PC-3 (cell line): ENCODE data around the gene CALCOCO2. TPM values are rescaled to one million over a fixed set of nuclear protein-coding genes. Genes with fewer than 3 reads are reported as not detected.

Source experiments
- ATAC-seq: fragments of 200-7000 bp; cut with Tn5 transposase; 2 replicates; pipeline ENCODE4 v1.9.1; 2020; ENCODE audit warnings: mild to moderate bottlenecking, moderate library complexity
- BruUV-seq: library from RNA; stranded (reverse); fragments of 400-500 nt; replicated peaks from 2 replicates; lab custom pipeline; 2021; lab: Mats Ljungman, UMichigan
- CTCF ChIA-PET: fragments of 300-600 bp; sonication (Branson Sonifier 250); formaldehyde crosslinking; loops from one replicate; lab custom pipeline; 2022; ENCODE audit warnings: antibody characterized with exemption; lab: Charles Lee
- POLR2A ChIA-PET: fragments of 300-600 bp; sonication (Branson Sonifier 250); formaldehyde crosslinking; loops from one replicate; lab custom pipeline; 2022; ENCODE audit warnings: antibody characterized with exemption; ENCODE audit not compliant: unreplicated experiment; lab: Charles Lee
- DNase-seq: peaks from one replicate; pipeline ENCODE4 v3.0.0-alpha.2; 2015
- H2AFZ ChIP-seq: fragments of 300-600 bp; sonication (generic); 2 replicates; pipeline ENCODE4 v1.6.0; 2016; ENCODE audit warnings: antibody characterized with exemption, low read length
- H3F3A ChIP-seq: fragments of 300-600 bp; sonication (generic); one replicate; pipeline ENCODE4 v1.6.0; 2017; ENCODE audit warnings: antibody characterized with exemption, low read length, control low read depth, mild to moderate bottlenecking; ENCODE audit not compliant: unreplicated experiment
- H3K27ac ChIP-seq: fragments of 300-600 bp; sonication (generic); 2 replicates; pipeline ENCODE4 v1.5.1; 2016; ENCODE audit warnings: mild to moderate bottlenecking, low read length
- H3K27me3 ChIP-seq: fragments of 300-600 bp; sonication (generic); 2 replicates; pipeline ENCODE4 v1.6.1; 2016; ENCODE audit warnings: low read length, mixed read lengths
- H3K36me3 ChIP-seq: fragments of 300-600 bp; sonication (generic); 2 replicates; pipeline ENCODE4 v1.6.1; 2016; ENCODE audit warnings: low read depth, mixed run types, low read length, mixed read lengths
- H3K4me1 ChIP-seq: fragments of 300-600 bp; sonication (generic); 2 replicates; pipeline ENCODE4 v1.5.1; 2016; ENCODE audit warnings: low read length; ENCODE audit not compliant: insufficient read depth
- H3K4me2 ChIP-seq: fragments of 300-600 bp; sonication (generic); 2 replicates; pipeline ENCODE4 v1.6.0; 2016; ENCODE audit warnings: low read length
- H3K4me3 ChIP-seq: fragments of 300-600 bp; sonication (generic); 2 replicates; pipeline ENCODE4 v1.5.1; 2016; ENCODE audit warnings: mild to moderate bottlenecking, low read length, mixed read lengths
- H3K79me2 ChIP-seq: fragments of 300-600 bp; sonication (generic); 2 replicates; pipeline ENCODE4 v1.6.1; 2017; ENCODE audit warnings: low read length, mixed read lengths
- H3K9ac ChIP-seq: fragments of 300-600 bp; sonication (generic); 2 replicates; pipeline ENCODE4 v1.6.0; 2016; ENCODE audit warnings: mild to moderate bottlenecking, low read length
- H3K9me2 ChIP-seq: fragments of 300-600 bp; sonication (generic); replicated peaks from 2 replicates; pipeline ENCODE4 v1.6.1; 2016; ENCODE audit warnings: mixed run types, low read length, mixed read lengths
- H3K9me3 ChIP-seq: fragments of 300-600 bp; sonication (generic); 2 replicates; pipeline ENCODE4 v1.6.1; 2016; ENCODE audit warnings: low read length, mixed read lengths
- H4K20me1 ChIP-seq: fragments of 300-600 bp; sonication (generic); 2 replicates; pipeline ENCODE4 v1.6.1; 2016; ENCODE audit warnings: low read length, mixed read lengths
- CTCF ChIP-seq: fragments of 300-600 bp; sonication (generic); conservative IDR thresholded peaks from 2 replicates; pipeline ENCODE4 v1.5.1; 2017; ENCODE audit warnings: antibody characterized with exemption, low read depth, mild to moderate bottlenecking, low read length
- EZH2 ChIP-seq: fragments of 300-600 bp; sonication (generic); IDR thresholded peaks from one replicate; pipeline ENCODE4 v1.6.1; 2017; ENCODE audit warnings: antibody characterized with exemption, mild to moderate bottlenecking, low read length; ENCODE audit not compliant: unreplicated experiment
- EZH2phosphoT487 ChIP-seq: fragments of 300-600 bp; sonication (generic); IDR thresholded peaks from 2 replicates; pipeline ENCODE4 v1.6.1; 2018; ENCODE audit warnings: mild to moderate bottlenecking, antibody characterized with exemption, low read length, borderline replicate concordance
- intact Hi-C: fragments of 100-400 bp; cut with micrococcal nuclease; formaldehyde crosslinking; loops from 2 replicates; pipeline ENCODE4 v1.9.0; 2023
- total RNA-seq: library from RNA; depleted of rRNA; stranded (reverse); fragments of >200 nt; gene quantifications from 2 replicates; pipeline ENCODE4 v1.2.3, GENCODE V29; 2014

Gene CALCOCO2
- total RNA-seq, 1 experiment from 2014 or later: 47.2 TPM

- TF ChIP-seq CTCF (no peak), EZH2 (no peak), EZH2phosphoT487 (no peak)
- POLR2A ChIA-PET: interaction anchor here (0.6 kb wide), 2 partner anchors 19 to 202 kb away, joined by 6 to 10 read pairs; partner anchors contain the start of gene ATP5MC1
- DNase-seq (no peak), ATAC-seq (peak; percentile 8; the same call in 1 of the 2 replicates)
- BruUV-seq: no TSS peak
- intact Hi-C loops: no loop called here
- Histone ChIP-seq H3K4me3 (no peak overlapping the region), H2AFZ (no peak overlapping the region), H3K27me3 (no peaks in the 10 kb centered on the region), H3F3A (no peaks in the 10 kb centered on the region), H3K4me1 (peaks cover 4% of the 10 kb centered on the region; the same call in 1 of the 2 replicates), H4K20me1 (no peaks in the 10 kb centered on the region), H3K9ac (no peak overlapping the region), H3K9me3 (no peaks in the 10 kb centered on the region), H3K9me2 (no peaks in the 10 kb centered on the region), H3K4me2 (no peak overlapping the region), H3K79me2 (no peaks in the 10 kb centered on the region), H3K27ac (no peak overlapping the region), H3K36me3 (no peaks in the 10 kb centered on the region)
- CTCF ChIA-PET: interaction anchor here (0.6 to 1.1 kb wide), 6 partner anchors 61 to 202 kb away, joined by 3 to 13 read pairs (median 6); no protein-coding TSS in a partner anchor
These were observed 43.0 kb downstream of the CALCOCO2 start for GRCh38 chr17:48873696-48874443.

GRCh38 chr17:48878920-48879898 is 48.4 kb downstream of the CALCOCO2 start:
- Histone ChIP-seq H3K4me3 (no peak overlapping the region), H4K20me1 (no peaks in the 10 kb centered on the region), H3F3A (no peaks in the 10 kb centered on the region), H3K27ac (no peak overlapping the region), H3K79me2 (no peaks in the 10 kb centered on the region), H3K36me3 (no peaks in the 10 kb centered on the region), H3K9ac (no peak overlapping the region), H3K9me2 (no peaks in the 10 kb centered on the region), H3K27me3 (no peaks in the 10 kb centered on the region), H3K9me3 (no peaks in the 10 kb centered on the region), H3K4me1 (no peaks in the 10 kb centered on the region), H2AFZ (peak overlapping the region; percentile 1; the same call in 1 of the 2 replicates), H3K4me2 (peak overlapping the region; percentile 3; the same call in 1 of the 2 replicates)
- ChIA-PET CTCF (interaction anchor here (0.5 to 1.7 kb wide), 37 partner anchors 10 to 1418 kb away, joined by 3 to 63 read pairs (median 4); partner anchors contain the start of genes ATP5MC1, HOXB13, PRAC2 and TTLL6), POLR2A (interaction anchor here (0.6 to 0.9 kb wide), 4 partner anchors 75 to 201 kb away, joined by 3 to 6 read pairs (median 4); partner anchors contain the start of gene HOXB13)
- BruUV-seq: no TSS peak
- intact Hi-C loops: loop anchor here (1.0 to 2.0 kb wide), 5 partner anchors 65 to 208 kb away; partner anchors contain the start of genes PRAC1 and PRAC2
- TF ChIP-seq EZH2phosphoT487 (no peak), EZH2 (no peak), CTCF (peak; percentile 99)
- ATAC-seq: peak; percentile 88
- peak; percentile 91 for DNase-seq
